ENCODE results near the gene MAPK6. TPM values are rescaled to one million over a fixed set of nuclear protein-coding genes. Genes with fewer than 3 reads are reported as not detected.
"Not testable (repeated sequence)": the region's sequence is repeated elsewhere in the genome, so short reads cannot be mapped to it uniquely, and the experiment has no call there.

Gene MAPK6
- total and polyA plus RNA-seq, 7 experiments from 2014 or later: 5.1 to 44.1 (median 23.1) TPM

- intact Hi-C loops (cut with micrococcal nuclease): no loop called here
- H3K4me1 Mint-ChIP-seq: peaks cover 0 to 26% (median 10%) of the 10 kb centered on the region in 7 donors
Observed at GRCh38 chr15:52080031-52080430, 61.0 kb downstream of the MAPK6 start.

GRCh38 chr15:52080706-52081392 lies 61.8 kb downstream of the MAPK6 start:
- no peak for DNase-seq
- peaks cover 0 to 2% (median 0%) of the 10 kb centered on the region in 11 donors for H3K9me3 Mint-ChIP-seq
- H3K36me3 Mint-ChIP-seq: no peaks in the 10 kb centered on the region
- H3K9me3 ChIP-seq (ENCODE audit: control insufficient read depth in 2 of 3, low read length in 3 of 3): no peaks in the 10 kb centered on the region
- ChIA-PET CTCF (interaction anchor here (0.5 to 4.1 kb wide), 7 partner anchors 33 to 265 kb away, joined by 3 to 32 read pairs (median 4); no protein-coding TSS in a partner anchor), POLR2A (interaction anchor here (1.1 to 1.4 kb wide), 2 partner anchors 62 to 108 kb away, joined by 3 read pairs; partner anchors contain the start of gene MAPK6)
- H3K27me3 Mint-ChIP-seq: peaks cover 0 to 7% (median 0%) of the 10 kb centered on the region in 5 donors
- H3K27me3 ChIP-seq (ENCODE audit: control insufficient read depth in 2 of 2, insufficient read depth in 2 of 2, low read length in 2 of 2): no peaks in the 10 kb centered on the region
- H3K4me1 Mint-ChIP-seq: peaks cover 0 to 26% (median 10%) of the 10 kb centered on the region in 7 donors
- H3K4me3 ChIP-seq (ENCODE audit: low read length): no peak overlapping the region
- no peak for ATAC-seq
- H3K27ac Mint-ChIP-seq: no peak overlapping the region
- intact Hi-C loops (cut with micrococcal nuclease): no loop called here
- H3K4me3 Mint-ChIP-seq: no peak overlapping the region
- peaks cover 0 to 13% of the 10 kb centered on the region in 2 donors for H3K4me1 ChIP-seq (ENCODE audit: control insufficient read depth in 2 of 2, insufficient read depth in 2 of 2, low read length in 2 of 2)
- H3K36me3 ChIP-seq (ENCODE audit: control insufficient read depth in 2 of 3, insufficient read depth in 3 of 3, low read length in 3 of 3): no peaks in the 10 kb centered on the region
- H3K27ac ChIP-seq (ENCODE audit: low read depth, low read length): no peak overlapping the region

More at GRCh38 chr15:52080031-52080430, 61.0 kb downstream of the MAPK6 start:
- Histone ChIP-seq H3K9me3 (ENCODE audit: control insufficient read depth in 2 of 3, low read length in 3 of 3) (no peaks in the 10 kb centered on the region), H3K4me1 (ENCODE audit: control insufficient read depth in 2 of 2, insufficient read depth in 2 of 2, low read length in 2 of 2) (peaks cover 0 to 13% of the 10 kb centered on the region in 2 donors), H3K27ac (ENCODE audit: low read depth, low read length) (no peak overlapping the region), H3K4me3 (ENCODE audit: low read length) (no peak overlapping the region), H3K36me3 (ENCODE audit: control insufficient read depth in 2 of 3, insufficient read depth in 3 of 3, low read length in 3 of 3) (no peaks in the 10 kb centered on the region), H3K27me3 (ENCODE audit: control insufficient read depth in 2 of 2, insufficient read depth in 2 of 2, low read length in 2 of 2) (no peaks in the 10 kb centered on the region)
- H3K27me3 Mint-ChIP-seq: peaks cover 0 to 7% (median 0%) of the 10 kb centered on the region in 5 donors
- ChIA-PET CTCF (interaction anchor here (0.5 to 4.1 kb wide), 10 partner anchors 9 to 266 kb away, joined by 3 to 32 read pairs (median 4); no protein-coding TSS in a partner anchor), POLR2A (interaction anchor here (1.4 kb wide), 1 partner anchor 61 kb away, joined by 3 read pairs; the partner anchor contains the start of gene MAPK6)
- H3K27ac Mint-ChIP-seq: no peak overlapping the region
- ATAC-seq (no peak), DNase-seq (no peak)
- H3K36me3 Mint-ChIP-seq: no peaks in the 10 kb centered on the region
- H3K9me3 Mint-ChIP-seq: no peaks in the 10 kb centered on the region
- H3K4me3 Mint-ChIP-seq: no peak overlapping the region

GRCh38 chr15:52082197-52083036 lies 63.4 kb downstream of the MAPK6 start:
- peaks cover 0 to 7% (median 0%) of the 10 kb centered on the region in 5 donors for H3K27me3 Mint-ChIP-seq
- peaks cover 0 to 26% (median 10%) of the 10 kb centered on the region in 7 donors for H3K4me1 Mint-ChIP-seq
- H3K4me1 ChIP-seq (ENCODE audit: control insufficient read depth in 2 of 2, insufficient read depth in 2 of 2, low read length in 2 of 2): peaks cover 0 to 13% of the 10 kb centered on the region in 2 donors
- ATAC-seq (peak; percentile 32), DNase-seq (no peak)
- peak overlapping the region in 1 of 10 donors; percentile 37 for H3K4me3 Mint-ChIP-seq
- no peak overlapping the region for H3K4me3 ChIP-seq (ENCODE audit: low read length)
- H3K9me3 Mint-ChIP-seq: peaks cover 0 to 2% (median 0%) of the 10 kb centered on the region in 11 donors
- intact Hi-C loops (cut with micrococcal nuclease): no loop called here
- ChIA-PET POLR2A (interaction anchor here (1.1 kb wide), 1 partner anchor 110 kb away, joined by 3 read pairs; no protein-coding TSS in a partner anchor), CTCF (interaction anchor here (0.7 to 1.0 kb wide), 2 partner anchors 10 to 160 kb away, joined by 5 read pairs; no protein-coding TSS in a partner anchor)
- H3K27me3 ChIP-seq (ENCODE audit: control insufficient read depth in 2 of 2, insufficient read depth in 2 of 2, low read length in 2 of 2): no peaks in the 10 kb centered on the region
- no peak overlapping the region for H3K27ac ChIP-seq (ENCODE audit: low read depth, low read length)
- peak overlapping the region in 1 of 9 donors; percentile 40 for H3K27ac Mint-ChIP-seq
- H3K36me3 Mint-ChIP-seq: no peaks in the 10 kb centered on the region
- H3K9me3 ChIP-seq (ENCODE audit: control insufficient read depth in 2 of 3, low read length in 3 of 3): peaks cover 0 to 4% (median 0%) of the 10 kb centered on the region in 3 experiments
- H3K36me3 ChIP-seq (ENCODE audit: control insufficient read depth in 2 of 3, insufficient read depth in 3 of 3, low read length in 3 of 3): no peaks in the 10 kb centered on the region

GRCh38 chr15:52083037-52083359 lies 64.0 kb downstream of the MAPK6 start:
- H3K4me3 ChIP-seq (ENCODE audit: low read length); H3K9me3 Mint-ChIP-seq; H3K27me3 ChIP-seq (ENCODE audit: control insufficient read depth in 2 of 2, insufficient read depth in 2 of 2, low read length in 2 of 2); intact Hi-C loops (cut with micrococcal nuclease); DNase-seq; H3K36me3 Mint-ChIP-seq; H3K27me3 Mint-ChIP-seq; H3K9me3 ChIP-seq (ENCODE audit: control insufficient read depth in 2 of 3, low read length in 3 of 3); H3K36me3 ChIP-seq (ENCODE audit: control insufficient read depth in 2 of 3, insufficient read depth in 3 of 3, low read length in 3 of 3); POLR2A ChIA-PET; ATAC-seq; H3K27ac ChIP-seq (ENCODE audit: low read depth, low read length): not testable (repeated sequence)
- Mint-ChIP-seq H3K4me1 (peaks cover 0 to 26% (median 10%) of the 10 kb centered on the region in 7 donors), H3K4me3 (peak overlapping the region in 1 of 10 donors; percentile 37), H3K27ac (peak overlapping the region in 1 of 9 donors; percentile 40)
- H3K4me1 ChIP-seq (ENCODE audit: control insufficient read depth in 2 of 2, insufficient read depth in 2 of 2, low read length in 2 of 2): peaks cover 0 to 13% of the 10 kb centered on the region in 2 donors
- CTCF ChIA-PET: interaction anchor here (0.7 to 1.0 kb wide), 2 partner anchors 9 to 160 kb away, joined by 5 read pairs; no protein-coding TSS in a partner anchor

GRCh38 chr15:52083603-52084002 lies 64.6 kb downstream of the MAPK6 start:
- H3K4me3 Mint-ChIP-seq: no peak overlapping the region
- ChIA-PET POLR2A (interaction anchor here (0.6 kb wide), 1 partner anchor 50 kb away, joined by 5 read pairs; no protein-coding TSS in a partner anchor), CTCF (interaction anchor here (0.6 to 1.0 kb wide), 3 partner anchors 8 to 433 kb away, joined by 3 to 5 read pairs (median 4); no protein-coding TSS in a partner anchor)
- H3K9me3 ChIP-seq (ENCODE audit: control insufficient read depth in 2 of 3, low read length in 3 of 3): peaks cover 0 to 4% (median 0%) of the 10 kb centered on the region in 3 experiments
- H3K36me3 ChIP-seq (ENCODE audit: control insufficient read depth in 2 of 3, insufficient read depth in 3 of 3, low read length in 3 of 3): no peaks in the 10 kb centered on the region
- intact Hi-C loops (cut with micrococcal nuclease): no loop called here
- H3K27me3 ChIP-seq (ENCODE audit: control insufficient read depth in 2 of 2, insufficient read depth in 2 of 2, low read length in 2 of 2): no peaks in the 10 kb centered on the region
- peaks cover 0 to 13% of the 10 kb centered on the region in 2 donors for H3K4me1 ChIP-seq (ENCODE audit: control insufficient read depth in 2 of 2, insufficient read depth in 2 of 2, low read length in 2 of 2)
- H3K27ac Mint-ChIP-seq: no peak overlapping the region
- no peak for ATAC-seq
- no peak overlapping the region for H3K4me3 ChIP-seq (ENCODE audit: low read length)
- H3K36me3 Mint-ChIP-seq: no peaks in the 10 kb centered on the region
- H3K4me1 Mint-ChIP-seq: peaks cover 0 to 25% (median 10%) of the 10 kb centered on the region in 7 donors
- no peak overlapping the region for H3K27ac ChIP-seq (ENCODE audit: low read depth, low read length)
- H3K9me3 Mint-ChIP-seq: peaks cover 0 to 2% (median 0%) of the 10 kb centered on the region in 11 donors
- no peak for DNase-seq
- peaks cover 0 to 6% (median 0%) of the 10 kb centered on the region in 5 donors for H3K27me3 Mint-ChIP-seq

GRCh38 chr15:52085299-52085698 lies 66.3 kb downstream of the MAPK6 start:
- Mint-ChIP-seq H3K36me3 (peaks cover 0 to 11% (median 2%) of the 10 kb centered on the region in 5 donors), H3K27ac (no peak overlapping the region), H3K4me3 (no peak overlapping the region), H3K27me3 (peaks cover 0 to 6% (median 2%) of the 10 kb centered on the region in 5 donors), H3K4me1 (peaks cover 0 to 17% (median 4%) of the 10 kb centered on the region in 7 donors), H3K9me3 (peaks cover 2 to 13% (median 10%) of the 10 kb centered on the region in 11 donors)
- DNase-seq (no peak), ATAC-seq (no peak)
- POLR2A ChIA-PET: interaction anchor here (0.6 kb wide), 1 partner anchor 41 kb away, joined by 5 read pairs; no protein-coding TSS in a partner anchor
- Histone ChIP-seq H3K4me3 (ENCODE audit: low read length) (no peak overlapping the region), H3K27ac (ENCODE audit: low read depth, low read length) (no peak overlapping the region), H3K36me3 (ENCODE audit: control insufficient read depth in 2 of 3, insufficient read depth in 3 of 3, low read length in 3 of 3) (no peaks in the 10 kb centered on the region), H3K9me3 (ENCODE audit: control insufficient read depth in 2 of 3, low read length in 3 of 3) (peaks cover 0 to 4% (median 0%) of the 10 kb centered on the region in 3 experiments), H3K4me1 (ENCODE audit: control insufficient read depth in 2 of 2, insufficient read depth in 2 of 2, low read length in 2 of 2) (peaks cover 0 to 13% of the 10 kb centered on the region in 2 donors), H3K27me3 (ENCODE audit: control insufficient read depth in 2 of 2, insufficient read depth in 2 of 2, low read length in 2 of 2) (no peaks in the 10 kb centered on the region)
- CTCF ChIA-PET: no interaction called here
- intact Hi-C loops (cut with micrococcal nuclease): no loop called here

Measured in naive thymus-derived CD4-positive, alpha-beta T cell (primary cell).